ENCODE data around the gene NPBWR2.
A peak's percentile ranks its signal among the peaks of the same experiment; 100 is the strongest.
"Not testable (repeated sequence)": the region's sequence is repeated elsewhere in the genome, so short reads cannot be mapped to it uniquely, and the experiment has no call there.

Gene NPBWR2

GRCh38 chr20:64143018-64143801 lies 35.8 kb upstream of the NPBWR2 start:
- no peak for DNase-seq

GRCh38 chr20:64142590-64142989 lies 35.2 kb upstream of the NPBWR2 start:
- DNase-seq: no peak

GRCh38 chr20:64140956-64141355 lies 33.6 kb upstream of the NPBWR2 start:
- DNase-seq: no peak

- DNase-seq: no peak
These were observed 32.9 kb upstream of the NPBWR2 start for GRCh38 chr20:64140061-64140931.

- DNase-seq: no peak
These were observed 32.1 kb upstream of the NPBWR2 start for GRCh38 chr20:64139199-64140060.

- no peak for DNase-seq
These were observed 31.0 kb upstream of the NPBWR2 start for GRCh38 chr20:64138276-64138815.

GRCh38 chr20:64137598-64138031 lies 30.2 kb upstream of the NPBWR2 start:
- DNase-seq: no peak

- no peak for DNase-seq
These were observed 28.8 kb upstream of the NPBWR2 start for GRCh38 chr20:64136004-64136710.

GRCh38 chr20:64134744-64135143 lies 27.4 kb upstream of the NPBWR2 start:
- not testable (repeated sequence) for DNase-seq

- no peak for DNase-seq
These were observed 26.6 kb upstream of the NPBWR2 start for GRCh38 chr20:64133951-64134407.

GRCh38 chr20:64131406-64131805 lies 24.0 kb upstream of the NPBWR2 start:
- peak; percentile 10 for DNase-seq

- no peak for DNase-seq
These were observed 23.5 kb upstream of the NPBWR2 start for GRCh38 chr20:64130876-64131275.

- DNase-seq: no peak
These were observed 22.9 kb upstream of the NPBWR2 start for GRCh38 chr20:64130271-64130670.

- DNase-seq: no peak
These were observed 21.9 kb upstream of the NPBWR2 start for GRCh38 chr20:64129146-64129782.

- DNase-seq: not testable (repeated sequence)
These were observed 16.2 kb upstream of the NPBWR2 start for GRCh38 chr20:64123517-64123916.

- not testable (repeated sequence) for DNase-seq
These were observed 15.6 kb upstream of the NPBWR2 start for GRCh38 chr20:64122927-64123326.

- DNase-seq: no peak
These were observed 14.2 kb upstream of the NPBWR2 start for GRCh38 chr20:64121586-64121985.

GRCh38 chr20:64119681-64120341 lies 12.4 kb upstream of the NPBWR2 start:
- DNase-seq: no peak

GRCh38 chr20:64119301-64119680 lies 11.9 kb upstream of the NPBWR2 start:
- DNase-seq: no peak

GRCh38 chr20:64117432-64117777 lies 10.0 kb upstream of the NPBWR2 start:
- DNase-seq: not testable (repeated sequence)
